SK-MEL-5 (cell line): ENCODE results near the gene EPHA6. TPM values are rescaled to one million over a fixed set of nuclear protein-coding genes. Genes with fewer than 3 reads are reported as not detected.
"Not testable (repeated sequence)": the region's sequence is repeated elsewhere in the genome, so short reads cannot be mapped to it uniquely, and the experiment has no call there.

Experiments
- DNase-seq: peaks from one replicate; pipeline ENCODE4 v3.0.0-alpha.2; 2016; ENCODE audit warnings: low read depth, low spot score
- in situ Hi-C: cut with HindIII; loops from 2 replicates; pipeline ENCODE4 v1.10.0; 2016; ENCODE audit warnings: low sequenced_read_pairs, high pct_unique_total_duplicates, low pct_unique_long_range_greater_than_20kb
- total RNA-seq: library from RNA; depleted of rRNA; stranded (reverse); fragments of >200 nt; shearing (Covaris generic); gene quantifications from 2 replicates; pipeline ENCODE4 v1.2.3, GENCODE V29; 2014

EPHA6 gene
- total RNA-seq, 1 experiment from 2014 or later: not detected

DNA sequence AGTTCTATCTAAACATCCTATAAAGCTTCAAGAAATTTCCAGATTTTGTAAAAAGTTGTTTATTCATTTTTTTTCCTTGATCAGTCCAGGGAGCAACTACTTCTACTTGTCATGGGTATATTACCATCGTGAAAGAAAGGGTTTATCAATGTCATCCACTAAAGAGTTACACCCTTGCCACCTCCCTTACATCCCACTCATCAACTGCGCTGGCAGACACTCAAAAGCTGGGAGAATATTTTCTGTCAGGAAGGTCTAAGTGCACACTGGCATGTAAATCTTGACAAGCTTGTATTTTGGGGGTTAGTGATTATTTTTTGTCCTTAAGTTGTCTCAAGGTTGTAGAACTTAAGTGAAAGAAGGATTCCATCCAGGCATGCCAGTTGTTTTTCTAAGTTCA, 761.8 kb downstream of the EPHA6 start:
- in situ Hi-C loops: no loop called here
- no peak for DNase-seq

DNA sequence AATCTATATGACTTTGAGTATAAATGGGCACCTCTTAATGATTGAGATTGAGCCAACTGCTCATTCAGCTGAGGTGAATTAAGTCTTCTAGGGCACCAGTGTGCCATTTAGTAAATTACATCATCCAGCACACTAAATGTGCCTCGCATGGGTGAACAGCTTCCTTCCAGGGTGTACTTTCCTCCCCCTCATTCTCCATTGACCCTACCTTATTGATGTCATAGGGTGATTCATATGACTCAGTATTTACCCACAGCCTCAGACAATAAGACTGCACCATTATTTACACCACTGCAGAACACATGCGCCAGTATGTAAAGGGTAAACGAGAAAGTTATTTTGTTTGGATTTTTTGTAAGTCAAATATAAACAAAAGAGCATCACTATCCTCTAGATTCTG, 765.0 kb downstream of the EPHA6 start:
- DNase-seq: no peak
- in situ Hi-C loops: no loop called here

DNA sequence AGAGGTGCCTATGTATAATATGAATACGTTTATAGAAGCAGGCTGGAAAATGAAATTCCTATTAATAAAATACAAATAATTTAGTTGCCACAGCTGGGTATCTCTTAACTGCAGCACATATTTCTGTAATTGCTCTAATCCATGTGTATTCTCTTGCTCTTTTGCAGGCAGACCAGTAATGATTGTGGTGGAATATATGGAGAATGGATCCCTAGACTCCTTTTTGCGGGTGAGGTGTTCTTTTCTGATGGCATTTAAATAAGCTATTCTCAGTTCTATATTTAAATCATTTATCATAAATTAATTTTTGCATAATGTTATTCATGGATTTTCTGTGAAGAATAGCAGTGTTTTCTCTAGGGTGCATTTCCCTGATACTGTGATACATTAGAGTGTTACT, 796.2 kb downstream of the EPHA6 start:
- in situ Hi-C loops: no loop called here
- no peak for DNase-seq

DNA sequence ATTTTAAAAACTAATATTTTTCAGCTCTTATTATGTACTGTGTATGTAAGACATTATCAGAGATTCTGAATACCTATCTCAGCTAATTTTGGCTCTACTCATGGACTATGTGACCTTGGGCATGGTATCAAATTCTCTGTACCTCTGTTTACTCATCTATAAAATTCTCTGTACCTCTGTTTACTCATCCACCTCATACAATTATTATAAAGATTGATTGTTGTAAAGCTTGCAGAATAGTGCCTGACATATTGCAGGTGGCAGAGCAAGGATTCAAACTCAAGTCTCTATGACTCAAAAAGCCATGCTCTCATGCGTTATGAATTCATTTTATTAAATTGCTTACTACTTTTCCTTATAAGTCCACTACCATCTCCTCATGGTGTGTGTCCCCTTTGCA, 798.2 kb downstream of the EPHA6 start:
- no peak for DNase-seq
- in situ Hi-C loops: no loop called here

DNA sequence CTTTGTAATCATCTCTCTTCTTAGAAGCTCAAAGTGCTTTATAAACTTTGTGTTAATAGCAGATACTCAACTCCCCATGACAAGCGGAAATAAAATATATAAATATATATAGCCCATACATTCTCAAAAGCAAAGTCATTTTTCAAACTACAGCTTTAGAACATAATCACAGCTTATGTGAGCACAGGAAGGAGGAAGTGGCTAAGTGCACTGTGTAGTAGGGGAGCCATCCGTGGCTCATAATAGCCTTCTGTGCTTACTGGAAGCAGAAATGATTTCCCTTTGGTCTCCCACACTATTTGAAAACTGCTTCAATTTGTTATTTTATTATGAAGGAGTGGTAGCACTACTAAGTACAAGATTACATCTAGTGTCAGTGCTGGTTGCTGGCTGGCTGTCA, 798.7 kb downstream of the EPHA6 start:
- in situ Hi-C loops: no loop called here
- no peak for DNase-seq

DNA sequence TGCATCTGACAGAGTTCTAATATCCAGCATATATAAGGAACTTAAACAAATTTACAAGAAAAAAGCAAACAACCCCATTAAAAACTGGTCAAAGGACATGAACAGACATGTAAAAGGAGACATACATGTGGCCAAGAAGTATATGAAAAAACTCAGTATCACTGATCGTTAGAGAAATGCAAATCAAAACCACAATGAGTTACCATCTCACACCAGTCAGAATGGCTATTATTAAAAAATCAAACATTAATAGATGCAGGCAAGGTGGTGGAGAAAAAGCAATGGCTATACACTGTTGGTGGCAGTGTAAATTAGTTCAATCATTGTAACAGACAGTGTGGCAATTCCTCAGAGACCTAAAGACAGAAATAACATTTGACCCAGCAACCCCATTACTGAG, 806.1 kb downstream of the EPHA6 start:
- DNase-seq, in situ Hi-C loops: not testable (repeated sequence)

DNA sequence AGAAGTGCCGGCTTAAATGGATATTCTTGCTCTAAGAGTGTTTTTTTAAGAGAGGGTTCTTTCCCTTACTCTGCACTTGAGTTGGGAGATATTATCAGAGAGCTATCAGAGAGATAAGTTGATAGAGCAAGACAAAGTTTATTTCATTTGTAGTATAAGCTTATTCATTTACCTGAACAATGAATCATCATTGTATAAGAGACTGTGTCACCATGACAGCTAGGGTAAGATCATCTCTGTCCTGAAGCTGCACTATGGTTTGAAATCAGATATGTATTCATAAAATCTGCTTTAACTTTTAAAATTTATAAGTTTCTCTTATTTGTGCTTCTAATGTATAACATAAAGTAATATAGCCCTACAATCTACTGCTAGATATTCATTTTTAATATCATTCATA, 822.1 kb downstream of the EPHA6 start:
- DNase-seq: no peak
- in situ Hi-C loops: no loop called here

DNA sequence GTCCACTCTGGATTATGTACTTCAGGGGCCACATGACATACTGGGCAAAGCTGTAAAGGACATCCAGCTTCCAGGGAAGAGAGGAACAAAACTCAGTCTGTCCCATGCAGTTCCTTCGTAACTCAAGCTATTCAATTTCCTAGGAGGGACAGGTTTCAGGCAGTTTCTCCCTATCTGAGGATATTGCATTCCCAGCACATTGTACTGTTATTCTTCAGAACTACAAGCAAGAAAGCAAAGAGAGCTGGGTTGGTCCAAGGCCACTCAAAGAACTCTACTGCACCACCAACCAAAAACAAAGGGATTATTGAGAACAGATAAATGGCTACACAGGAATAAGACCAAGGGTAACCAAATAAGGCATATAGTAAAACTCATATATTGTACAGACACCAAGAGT, 832.5 kb downstream of the EPHA6 start:
- no peak for DNase-seq
- in situ Hi-C loops: no loop called here

DNA sequence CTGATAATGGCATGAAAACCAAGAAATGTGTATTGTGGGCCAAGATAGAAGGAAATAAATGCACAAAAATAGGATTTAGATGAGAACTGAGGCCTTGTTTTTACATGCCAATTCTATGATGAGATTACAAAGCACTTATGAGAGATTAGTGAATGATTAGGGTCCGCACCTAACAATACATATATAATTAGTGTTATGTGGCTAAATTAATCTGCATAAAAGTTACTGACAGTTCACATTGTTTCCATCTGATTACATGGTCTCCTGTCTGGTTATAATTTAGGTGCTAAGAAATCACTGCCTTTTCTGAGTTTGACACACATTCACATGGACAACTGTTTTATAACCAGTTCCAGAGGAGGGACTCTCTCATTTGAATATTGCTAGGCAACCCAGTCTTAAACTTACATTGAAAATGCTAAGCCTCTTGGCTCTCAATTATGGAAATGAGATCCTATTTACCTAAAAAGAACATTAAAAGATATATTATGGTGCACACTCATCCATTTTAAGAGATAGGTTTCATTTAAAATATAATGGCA, 833.1 kb downstream of the EPHA6 start:
- in situ Hi-C loops: no loop called here
- no peak for DNase-seq

DNA sequence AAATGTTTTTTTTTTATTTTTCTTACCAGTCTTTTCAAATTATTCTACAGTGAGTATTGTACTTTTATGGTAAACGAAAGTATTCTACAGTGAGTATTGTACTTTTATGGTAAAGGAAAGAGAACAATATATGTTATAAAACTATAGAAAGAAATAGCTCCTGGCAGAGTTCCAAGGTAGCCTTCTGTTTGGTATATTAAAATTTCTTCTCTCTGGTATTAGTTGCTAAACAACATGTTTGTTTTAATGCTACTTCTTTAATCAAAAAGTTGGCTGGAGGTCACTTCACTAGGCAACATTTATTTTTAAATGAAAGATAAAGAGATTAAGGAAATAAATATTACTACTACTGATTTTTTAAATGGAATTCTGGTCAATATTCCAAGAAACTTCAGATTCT, 841.6 kb downstream of the EPHA6 start:
- in situ Hi-C loops: no loop called here
- DNase-seq: no peak

DNA sequence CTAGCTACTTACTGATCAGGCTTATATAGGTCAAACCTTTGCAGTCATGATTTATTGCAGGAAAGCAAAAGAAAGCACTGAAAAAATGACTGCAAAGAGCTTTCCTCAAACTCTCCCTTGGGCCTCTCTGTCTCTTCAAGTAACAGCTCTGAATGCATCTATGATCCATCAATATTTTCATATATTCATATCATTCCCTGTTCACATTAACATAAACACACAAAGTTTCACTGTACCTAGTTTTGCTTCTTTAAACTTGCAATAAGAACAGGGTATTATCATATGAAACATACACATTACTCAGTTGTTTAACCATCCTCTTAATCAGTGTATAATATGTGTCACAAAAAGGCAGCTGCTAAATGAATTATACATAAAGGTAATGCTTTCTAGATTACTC, 842.2 kb downstream of the EPHA6 start:
- in situ Hi-C loops: no loop called here
- no peak for DNase-seq

DNA sequence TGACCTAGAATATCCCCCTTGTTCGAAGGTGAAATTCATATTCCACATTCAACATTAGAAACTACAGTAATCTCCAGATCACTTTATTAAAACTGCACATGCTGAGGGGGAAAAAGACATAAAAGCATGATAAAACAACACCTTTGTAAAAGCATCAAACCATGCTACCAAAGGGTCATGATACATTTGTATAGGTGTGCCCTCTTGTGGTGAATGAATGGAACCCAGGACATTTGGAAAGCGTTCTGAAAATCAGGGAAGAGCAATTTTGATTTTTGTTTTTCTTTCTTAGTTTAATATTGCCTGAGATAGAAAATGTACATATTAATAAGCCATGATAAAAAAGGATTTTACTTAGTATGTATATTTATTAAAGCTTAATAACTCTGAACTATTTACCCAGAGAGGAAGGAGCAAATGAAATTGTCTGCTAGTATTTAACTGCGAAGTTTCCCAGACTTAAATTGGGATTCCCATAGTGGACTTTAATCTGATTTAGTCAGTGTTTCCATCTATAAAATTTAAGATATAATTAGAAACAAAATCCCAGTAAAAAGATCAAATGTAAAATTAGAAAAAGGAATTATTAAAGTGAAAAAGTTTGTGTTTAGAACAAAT, 844.4 kb downstream of the EPHA6 start:
- peak; percentile 52 for DNase-seq
- in situ Hi-C loops: no loop called here

DNA sequence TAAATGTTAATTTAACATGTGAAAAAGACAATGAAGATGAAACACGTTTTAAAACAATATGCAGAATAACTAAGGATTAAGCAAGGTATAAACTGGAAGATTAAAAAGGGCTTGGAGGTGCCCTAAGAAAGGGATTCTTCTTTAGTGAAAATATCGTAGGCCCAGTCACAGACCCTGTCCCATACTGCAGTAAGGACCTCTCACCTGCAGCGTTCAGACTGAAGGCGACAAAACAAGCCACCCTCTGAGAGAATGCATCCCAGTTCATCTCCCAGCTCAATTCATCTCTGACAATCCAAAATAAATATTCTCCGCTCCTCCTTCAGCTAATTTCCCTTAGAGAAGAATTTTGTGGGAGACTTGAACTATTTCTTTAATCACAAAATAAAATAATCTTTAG, 847.9 kb downstream of the EPHA6 start:
- in situ Hi-C loops: no loop called here

DNA sequence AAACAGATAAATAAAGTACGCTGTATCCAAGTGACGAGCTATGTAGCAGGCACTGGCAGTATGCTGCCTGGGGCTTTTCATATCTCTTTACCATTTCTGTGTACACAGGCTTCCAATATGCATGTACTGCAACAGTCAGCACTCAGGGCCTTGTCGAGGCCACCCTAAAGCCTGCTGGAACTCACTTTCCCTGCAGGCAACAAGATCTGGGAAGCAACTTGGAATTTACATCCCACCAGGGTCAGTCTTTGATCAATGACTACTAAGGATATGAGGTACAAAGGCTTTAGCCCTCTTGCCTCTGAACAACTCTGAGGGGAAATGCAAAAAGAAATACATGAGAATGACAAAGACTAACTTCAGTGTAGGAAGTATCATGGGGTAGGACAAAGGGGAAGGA, 848.4 kb downstream of the EPHA6 start:
- DNase-seq: no peak
- in situ Hi-C loops: no loop called here

More for the DNA sequence above, 847.9 kb downstream of the EPHA6 start:
- DNase-seq: no peak

DNA sequence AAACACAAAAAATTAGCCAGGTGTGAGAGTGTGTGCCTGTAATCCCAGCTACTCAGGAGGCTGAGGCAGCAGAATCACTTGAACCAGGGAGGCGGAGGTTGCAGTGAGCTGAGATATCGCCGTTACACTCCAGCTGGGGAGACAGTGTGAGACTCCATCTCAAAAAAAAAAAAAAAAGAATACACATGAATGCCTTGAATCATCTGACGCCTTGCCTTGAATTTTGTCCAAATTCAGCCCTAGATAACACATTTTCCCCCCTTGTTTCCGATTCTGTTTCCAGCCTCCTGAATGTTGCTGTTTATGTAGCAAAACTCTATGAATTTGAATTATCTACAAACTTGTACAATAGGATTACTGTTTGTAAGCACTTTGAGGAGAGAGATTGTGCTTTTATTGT, 851.5 kb downstream of the EPHA6 start:
- DNase-seq: no peak
- in situ Hi-C loops: no loop called here

DNA sequence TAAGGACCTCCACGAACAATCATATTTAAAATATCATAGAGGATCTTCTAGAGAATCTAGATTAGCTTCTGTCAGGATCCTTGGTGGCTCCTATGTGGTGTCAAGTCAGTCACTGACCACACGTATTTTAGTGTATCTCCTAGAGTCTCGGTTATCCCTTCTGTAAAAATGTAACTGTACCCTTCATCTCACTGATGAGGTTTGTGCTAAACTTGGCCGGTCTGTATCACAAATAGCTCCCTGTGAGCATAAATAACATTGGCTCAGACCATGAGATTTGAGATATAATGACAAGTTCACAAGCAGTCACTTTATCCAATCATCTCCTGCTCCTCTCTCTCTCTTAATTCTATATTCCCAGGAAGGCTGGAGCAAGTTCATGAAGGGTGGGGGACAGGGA, 856.6 kb downstream of the EPHA6 start:
- in situ Hi-C loops: no loop called here
- DNase-seq: no peak

DNA sequence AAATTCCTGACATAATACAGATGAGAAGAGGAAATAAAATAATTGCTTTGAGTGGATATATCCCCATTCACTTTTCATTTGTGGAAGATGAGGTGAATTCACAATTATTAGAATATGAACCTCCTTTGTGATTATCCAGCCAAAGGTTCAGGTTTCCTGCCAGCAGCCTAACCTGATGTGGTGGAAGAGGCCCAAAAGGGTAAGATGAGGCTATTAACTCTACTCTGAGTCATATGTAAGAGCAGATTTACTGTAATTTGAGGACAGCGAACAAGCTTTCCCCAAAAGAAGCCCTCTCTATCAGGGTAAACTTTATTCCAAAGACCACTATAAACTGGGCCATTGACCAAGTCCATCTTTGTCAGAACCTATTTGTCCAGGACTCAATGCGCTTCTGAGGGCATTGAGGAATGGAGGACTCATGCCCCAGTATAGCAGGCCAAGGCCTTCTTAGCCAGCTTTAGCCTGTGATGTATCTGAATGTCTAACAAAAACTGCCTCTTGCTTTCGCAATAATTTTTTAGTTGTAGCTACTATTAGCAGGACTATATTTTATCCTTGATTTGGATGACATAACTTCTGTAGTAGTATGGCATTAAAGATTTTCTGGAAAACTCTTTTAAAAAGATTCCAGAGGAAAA, 859.1 kb downstream of the EPHA6 start:
- no peak for DNase-seq
- in situ Hi-C loops: no loop called here

DNA sequence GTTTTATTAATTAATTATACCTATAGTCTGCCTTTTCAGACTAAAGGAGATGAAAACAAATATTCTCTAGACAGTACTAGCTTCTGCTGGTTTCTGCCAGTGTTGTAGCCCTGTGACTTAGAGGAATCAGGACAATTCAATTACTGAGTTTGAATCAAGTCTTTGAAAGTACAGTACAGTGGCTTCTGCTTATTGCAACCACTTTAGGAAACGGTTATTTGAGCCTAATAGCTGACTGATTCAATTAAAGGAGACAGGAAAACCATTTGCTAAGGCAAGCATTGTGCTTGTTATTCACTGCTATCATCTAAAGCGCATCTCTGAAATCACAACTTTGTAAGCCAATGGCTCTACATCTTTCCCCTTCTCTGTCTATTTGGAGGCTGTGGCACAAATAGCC, 860.1 kb downstream of the EPHA6 start:
- DNase-seq: no peak
- in situ Hi-C loops: no loop called here

DNA sequence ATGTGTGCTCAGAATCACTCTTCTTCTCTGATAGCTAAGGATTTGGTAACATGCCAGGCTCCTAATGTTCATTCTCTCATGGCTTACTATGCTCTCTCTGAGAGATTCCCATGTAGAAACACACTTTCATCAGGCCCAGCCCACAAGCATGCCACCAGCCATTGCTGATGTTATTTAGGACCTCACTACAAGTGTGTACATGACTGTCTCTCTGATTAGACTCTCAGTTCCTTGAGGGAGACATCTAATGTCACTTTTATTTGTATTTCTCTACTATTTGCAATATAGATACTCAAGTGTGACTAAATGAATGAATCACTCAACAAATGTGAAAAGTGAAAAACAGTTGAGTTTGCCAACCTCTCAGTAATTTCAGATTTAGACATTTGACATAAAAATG, 865.8 kb downstream of the EPHA6 start:
- in situ Hi-C loops: no loop called here
- DNase-seq: no peak
